ENCODE measurements around the gene VPS26C.
A peak's percentile ranks its signal among the peaks of the same experiment; 100 is the strongest.

Gene VPS26C

GRCh38 chr21:37259426-37259825 is 7.7 kb downstream of the VPS26C start:
- DNase-seq (ENCODE audit: insufficient read length) (no peak), FAIRE-seq (peak; percentile 46)

GRCh38 chr21:37257967-37258877 is 8.9 kb downstream of the VPS26C start:
- peak; percentile 17 for FAIRE-seq
- DNase-seq (ENCODE audit: insufficient read length) = peak; percentile 56
- TF ChIP-seq TAF1 (IDR thresholded peaks at IDR 0.05; ENCODE audit: borderline replicate concordance, low read depth, low read length) (peak; percentile 80), POLR2A (IDR thresholded peaks at IDR 0.05; ENCODE audit: low read depth, low read length) (peak; percentile 92), POLR2AphosphoS5 (IDR thresholded peaks at IDR 0.05; ENCODE audit: low read depth, low read length) (peak; percentile 87)

More at GRCh38 chr21:37259426-37259825, 7.7 kb downstream of the VPS26C start:
- TF ChIP-seq POLR2AphosphoS5 (IDR thresholded peaks at IDR 0.05; ENCODE audit: low read depth, low read length) = no peak
- no peak for TF ChIP-seq POLR2A (IDR thresholded peaks at IDR 0.05; ENCODE audit: low read depth, low read length)
- no peak for TF ChIP-seq TAF1 (IDR thresholded peaks at IDR 0.05; ENCODE audit: borderline replicate concordance, low read depth, low read length)

GRCh38 chr21:37257511-37257966 is 9.6 kb downstream of the VPS26C start:
- TF ChIP-seq POLR2A (IDR thresholded peaks at IDR 0.05; ENCODE audit: low read depth, low read length) (no peak), POLR2AphosphoS5 (IDR thresholded peaks at IDR 0.05; ENCODE audit: low read depth, low read length) (no peak), TAF1 (IDR thresholded peaks at IDR 0.05; ENCODE audit: borderline replicate concordance, low read depth, low read length) (no peak)
- FAIRE-seq = peak; percentile 99
- DNase-seq (ENCODE audit: insufficient read length) = no peak

- FAIRE-seq = no peak
- TF ChIP-seq POLR2AphosphoS5 (IDR thresholded peaks at IDR 0.05; ENCODE audit: low read depth, low read length) = no peak
- TF ChIP-seq POLR2A (IDR thresholded peaks at IDR 0.05; ENCODE audit: low read depth, low read length) = no peak
- TF ChIP-seq TAF1 (IDR thresholded peaks at IDR 0.05; ENCODE audit: borderline replicate concordance, low read depth, low read length) = no peak
Observed at GRCh38 chr21:37253991-37254390, 13.1 kb downstream of the VPS26C start.

GRCh38 chr21:37251294-37251634 is 15.9 kb downstream of the VPS26C start:
- FAIRE-seq = no peak

More at GRCh38 chr21:37253991-37254390, 13.1 kb downstream of the VPS26C start:
- no peak for DNase-seq (ENCODE audit: insufficient read length)

GRCh38 chr21:37249112-37249904 is 17.8 kb downstream of the VPS26C start:
- FAIRE-seq (peak; percentile 33), DNase-seq (ENCODE audit: insufficient read length) (no peak)
- no peak for TF ChIP-seq POLR2AphosphoS5 (IDR thresholded peaks at IDR 0.05; ENCODE audit: low read depth, low read length)
- TF ChIP-seq TAF1 (IDR thresholded peaks at IDR 0.05; ENCODE audit: borderline replicate concordance, low read depth, low read length) = no peak
- no peak for TF ChIP-seq POLR2A (IDR thresholded peaks at IDR 0.05; ENCODE audit: low read depth, low read length)

More at GRCh38 chr21:37251294-37251634, 15.9 kb downstream of the VPS26C start:
- TF ChIP-seq POLR2AphosphoS5 (IDR thresholded peaks at IDR 0.05; ENCODE audit: low read depth, low read length) = no peak
- TF ChIP-seq TAF1 (IDR thresholded peaks at IDR 0.05; ENCODE audit: borderline replicate concordance, low read depth, low read length) = no peak
- TF ChIP-seq POLR2A (IDR thresholded peaks at IDR 0.05; ENCODE audit: low read depth, low read length) = no peak
- DNase-seq (ENCODE audit: insufficient read length) = no peak

GRCh38 chr21:37248298-37248697 is 18.8 kb downstream of the VPS26C start:
- no peak for FAIRE-seq
- TF ChIP-seq POLR2A (IDR thresholded peaks at IDR 0.05; ENCODE audit: low read depth, low read length) (no peak), TAF1 (IDR thresholded peaks at IDR 0.05; ENCODE audit: borderline replicate concordance, low read depth, low read length) (no peak), POLR2AphosphoS5 (IDR thresholded peaks at IDR 0.05; ENCODE audit: low read depth, low read length) (no peak)
- DNase-seq (ENCODE audit: insufficient read length) = no peak

GRCh38 chr21:37245151-37245550 is 22.0 kb downstream of the VPS26C start:
- no peak for FAIRE-seq
- DNase-seq (ENCODE audit: insufficient read length) = no peak

GRCh38 chr21:37244501-37245095 is 22.5 kb downstream of the VPS26C start:
- FAIRE-seq (no peak), DNase-seq (ENCODE audit: insufficient read length) (no peak)
- TF ChIP-seq POLR2AphosphoS5 (IDR thresholded peaks at IDR 0.05; ENCODE audit: low read depth, low read length) = no peak
- no peak for TF ChIP-seq POLR2A (IDR thresholded peaks at IDR 0.05; ENCODE audit: low read depth, low read length)
- no peak for TF ChIP-seq TAF1 (IDR thresholded peaks at IDR 0.05; ENCODE audit: borderline replicate concordance, low read depth, low read length)

More at GRCh38 chr21:37245151-37245550, 22.0 kb downstream of the VPS26C start:
- TF ChIP-seq POLR2A (IDR thresholded peaks at IDR 0.05; ENCODE audit: low read depth, low read length) = no peak

- no peak for DNase-seq (ENCODE audit: insufficient read length)
- no peak for FAIRE-seq
- TF ChIP-seq POLR2AphosphoS5 (IDR thresholded peaks at IDR 0.05; ENCODE audit: low read depth, low read length) (no peak), POLR2A (IDR thresholded peaks at IDR 0.05; ENCODE audit: low read depth, low read length) (no peak), TAF1 (IDR thresholded peaks at IDR 0.05; ENCODE audit: borderline replicate concordance, low read depth, low read length) (no peak)
Observed at GRCh38 chr21:37243961-37244360, 23.2 kb downstream of the VPS26C start.

GRCh38 chr21:37241426-37241825 is 25.7 kb downstream of the VPS26C start:
- no peak for TF ChIP-seq POLR2AphosphoS5 (IDR thresholded peaks at IDR 0.05; ENCODE audit: low read depth, low read length)
- no peak for TF ChIP-seq TAF1 (IDR thresholded peaks at IDR 0.05; ENCODE audit: borderline replicate concordance, low read depth, low read length)
- TF ChIP-seq POLR2A (IDR thresholded peaks at IDR 0.05; ENCODE audit: low read depth, low read length) = no peak
- DNase-seq (ENCODE audit: insufficient read length) (no peak), FAIRE-seq (no peak)

Measured in GM12892 (cell line).